ENCODE results near the gene MLN.

Gene MLN

GRCh38 chr6:33756211-33756954 is 47.4 kb downstream of the MLN start:
- no peaks in the 10 kb centered on the region for H3K4me1 Mint-ChIP-seq (ENCODE audit: low read depth)

GRCh38 chr6:33755070-33755869 is 48.5 kb downstream of the MLN start:
- no peak for DNase-seq
- Mint-ChIP-seq H3K27ac (no peak overlapping the region), H3K27me3 (no peaks in the 10 kb centered on the region), H3K36me3 (ENCODE audit: low read depth) (no peaks in the 10 kb centered on the region), H3K9me3 (no peaks in the 10 kb centered on the region), H3K4me3 (no peak overlapping the region), H3K4me1 (ENCODE audit: low read depth) (no peaks in the 10 kb centered on the region)

More at GRCh38 chr6:33756211-33756954, 47.4 kb downstream of the MLN start:
- DNase-seq: no peak
- H3K9me3 Mint-ChIP-seq: no peaks in the 10 kb centered on the region
- no peak overlapping the region for H3K4me3 Mint-ChIP-seq
- no peak overlapping the region for H3K27ac Mint-ChIP-seq
- no peaks in the 10 kb centered on the region for H3K36me3 Mint-ChIP-seq (ENCODE audit: low read depth)
- H3K27me3 Mint-ChIP-seq: no peaks in the 10 kb centered on the region

- no peak overlapping the region for H3K27ac Mint-ChIP-seq
- no peak for DNase-seq
- no peaks in the 10 kb centered on the region for H3K36me3 Mint-ChIP-seq (ENCODE audit: low read depth)
- no peak overlapping the region for H3K4me3 Mint-ChIP-seq
- no peaks in the 10 kb centered on the region for H3K27me3 Mint-ChIP-seq
- H3K4me1 Mint-ChIP-seq (ENCODE audit: low read depth): no peaks in the 10 kb centered on the region
- no peaks in the 10 kb centered on the region for H3K9me3 Mint-ChIP-seq
Measured at GRCh38 chr6:33754222-33754621, 49.6 kb downstream of the MLN start.

- DNase-seq: no peak
- Mint-ChIP-seq H3K27ac (no peak overlapping the region), H3K27me3 (peaks cover 2% of the 10 kb centered on the region), H3K4me3 (no peak overlapping the region), H3K9me3 (no peaks in the 10 kb centered on the region), H3K4me1 (ENCODE audit: low read depth) (no peaks in the 10 kb centered on the region), H3K36me3 (ENCODE audit: low read depth) (no peaks in the 10 kb centered on the region)
Measured at GRCh38 chr6:33752646-33753015, 51.2 kb downstream of the MLN start.

- H3K36me3 Mint-ChIP-seq (ENCODE audit: low read depth): no peaks in the 10 kb centered on the region
- no peaks in the 10 kb centered on the region for H3K9me3 Mint-ChIP-seq
- H3K4me1 Mint-ChIP-seq (ENCODE audit: low read depth): no peaks in the 10 kb centered on the region
- no peak for DNase-seq
- no peak overlapping the region for H3K4me3 Mint-ChIP-seq
- peaks cover 2% of the 10 kb centered on the region for H3K27me3 Mint-ChIP-seq
- no peak overlapping the region for H3K27ac Mint-ChIP-seq
Measured at GRCh38 chr6:33751771-33752645, 51.8 kb downstream of the MLN start.

GRCh38 chr6:33750244-33750991 is 53.4 kb downstream of the MLN start:
- Mint-ChIP-seq H3K27me3 (peaks cover 2% of the 10 kb centered on the region), H3K4me3 (no peak overlapping the region), H3K36me3 (ENCODE audit: low read depth) (no peaks in the 10 kb centered on the region), H3K4me1 (ENCODE audit: low read depth) (no peaks in the 10 kb centered on the region), H3K27ac (no peak overlapping the region), H3K9me3 (no peaks in the 10 kb centered on the region)
- no peak for DNase-seq

GRCh38 chr6:33749401-33749800 is 54.4 kb downstream of the MLN start:
- DNase-seq: no peak
- no peaks in the 10 kb centered on the region for H3K4me1 Mint-ChIP-seq (ENCODE audit: low read depth)
- no peak overlapping the region for H3K4me3 Mint-ChIP-seq
- peaks cover 2% of the 10 kb centered on the region for H3K27me3 Mint-ChIP-seq
- H3K9me3 Mint-ChIP-seq: no peaks in the 10 kb centered on the region
- no peak overlapping the region for H3K27ac Mint-ChIP-seq
- no peaks in the 10 kb centered on the region for H3K36me3 Mint-ChIP-seq (ENCODE audit: low read depth)

- DNase-seq: no peak
- peaks cover 2% of the 10 kb centered on the region for H3K27me3 Mint-ChIP-seq
Measured at GRCh38 chr6:33748841-33749240, 55.0 kb downstream of the MLN start.

GRCh38 chr6:33747823-33748222 is 56.0 kb downstream of the MLN start:
- Mint-ChIP-seq H3K9me3 (no peaks in the 10 kb centered on the region), H3K4me1 (ENCODE audit: low read depth) (peaks cover 2% of the 10 kb centered on the region), H3K27me3 (peaks cover 2% of the 10 kb centered on the region), H3K36me3 (ENCODE audit: low read depth) (no peaks in the 10 kb centered on the region), H3K27ac (no peak overlapping the region), H3K4me3 (no peak overlapping the region)
- no peak for DNase-seq

More at GRCh38 chr6:33748841-33749240, 55.0 kb downstream of the MLN start:
- no peaks in the 10 kb centered on the region for H3K36me3 Mint-ChIP-seq (ENCODE audit: low read depth)
- no peaks in the 10 kb centered on the region for H3K9me3 Mint-ChIP-seq
- H3K4me3 Mint-ChIP-seq: no peak overlapping the region
- H3K4me1 Mint-ChIP-seq (ENCODE audit: low read depth): peaks cover 2% of the 10 kb centered on the region
- no peak overlapping the region for H3K27ac Mint-ChIP-seq

GRCh38 chr6:33746651-33747100 is 57.1 kb downstream of the MLN start, which contains the start of gene IP6K3:
Gene IP6K3, minus strand, starts transcription at chr6:33746905. Its CDS starts 11,429 bp downstream, at chr6:33735476.
- peaks cover 2% of the 10 kb centered on the region for H3K4me1 Mint-ChIP-seq (ENCODE audit: low read depth)
- no peak within 1 kb of the TSS for H3K27ac Mint-ChIP-seq
- H3K4me3 Mint-ChIP-seq: no peak within 1 kb of the TSS
- no peaks in the 10 kb centered on the region for H3K36me3 Mint-ChIP-seq (ENCODE audit: low read depth)
- DNase-seq: no peak
- H3K27me3 Mint-ChIP-seq: peaks cover 2% of the 10 kb centered on the region
- H3K9me3 Mint-ChIP-seq: no peaks in the 10 kb centered on the region

GRCh38 chr6:33746036-33746600 is 57.7 kb downstream of the MLN start:
- DNase-seq: no peak
- Mint-ChIP-seq H3K4me1 (ENCODE audit: low read depth) (peaks cover 2% of the 10 kb centered on the region), H3K4me3 (no peak overlapping the region), H3K27ac (no peak overlapping the region), H3K36me3 (ENCODE audit: low read depth) (no peaks in the 10 kb centered on the region), H3K27me3 (peaks cover 2% of the 10 kb centered on the region), H3K9me3 (no peaks in the 10 kb centered on the region)

- Mint-ChIP-seq H3K27ac (no peak overlapping the region), H3K27me3 (peaks cover 2% of the 10 kb centered on the region), H3K9me3 (no peaks in the 10 kb centered on the region), H3K4me3 (no peak overlapping the region), H3K4me1 (ENCODE audit: low read depth) (peaks cover 2% of the 10 kb centered on the region), H3K36me3 (ENCODE audit: low read depth) (no peaks in the 10 kb centered on the region)
- DNase-seq: no peak
Measured at GRCh38 chr6:33745548-33745947, 58.3 kb downstream of the MLN start.

- H3K4me3 Mint-ChIP-seq: no peak overlapping the region
- peaks cover 2% of the 10 kb centered on the region for H3K4me1 Mint-ChIP-seq (ENCODE audit: low read depth)
- H3K27ac Mint-ChIP-seq: no peak overlapping the region
- no peak for DNase-seq
- H3K9me3 Mint-ChIP-seq: no peaks in the 10 kb centered on the region
- no peaks in the 10 kb centered on the region for H3K36me3 Mint-ChIP-seq (ENCODE audit: low read depth)
- H3K27me3 Mint-ChIP-seq: peaks cover 2% of the 10 kb centered on the region
Measured at GRCh38 chr6:33744895-33745546, 58.8 kb downstream of the MLN start.
